HG03342 (cell line): ENCODE data around the gene CYTH4.

Source experiments
- ATAC-seq: cut with Tn5 transposase; IDR thresholded peaks from one replicate; pipeline ENCODE4 v1.9.1; 2021; ENCODE audit warnings: mild to moderate bottlenecking, moderate library complexity; ENCODE audit not compliant: unreplicated experiment

Gene CYTH4

GRCh38 chr22:37343348-37343747 lies 61.0 kb downstream of the CYTH4 start:
- no peak for ATAC-seq

GRCh38 chr22:37343863-37344734 lies 61.8 kb downstream of the CYTH4 start:
- ATAC-seq: no peak

- no peak for ATAC-seq
Measured at GRCh38 chr22:37344735-37345449, 62.6 kb downstream of the CYTH4 start.

GRCh38 chr22:37345863-37346504 lies 63.7 kb downstream of the CYTH4 start:
- ATAC-seq: no peak

- ATAC-seq: no peak
Measured at GRCh38 chr22:37346505-37346895, 64.2 kb downstream of the CYTH4 start.

- ATAC-seq: no peak
Measured at GRCh38 chr22:37349043-37349814, 66.9 kb downstream of the CYTH4 start.

- ATAC-seq: no peak
Measured at GRCh38 chr22:37351232-37351631, 68.9 kb downstream of the CYTH4 start.

GRCh38 chr22:37352481-37352880 lies 70.2 kb downstream of the CYTH4 start:
- ATAC-seq: no peak

GRCh38 chr22:37353839-37354238 lies 71.5 kb downstream of the CYTH4 start:
- ATAC-seq: no peak

GRCh38 chr22:37354261-37354660 lies 72.0 kb downstream of the CYTH4 start:
- ATAC-seq: no peak

GRCh38 chr22:37354670-37355069 lies 72.4 kb downstream of the CYTH4 start:
- ATAC-seq: no peak

- no peak for ATAC-seq
Measured at GRCh38 chr22:37355174-37355573, 72.9 kb downstream of the CYTH4 start.

- ATAC-seq: no peak
Measured at GRCh38 chr22:37356922-37357321, 74.6 kb downstream of the CYTH4 start.

- no peak for ATAC-seq
Measured at GRCh38 chr22:37357446-37358075, 75.3 kb downstream of the CYTH4 start.

GRCh38 chr22:37358386-37358785 lies 76.1 kb downstream of the CYTH4 start:
- no peak for ATAC-seq

- no peak for ATAC-seq
Measured at GRCh38 chr22:37358917-37359316, 76.6 kb downstream of the CYTH4 start.

GRCh38 chr22:37362621-37363020 lies 80.3 kb downstream of the CYTH4 start:
- ATAC-seq: no peak

GRCh38 chr22:37363261-37363992 lies 81.1 kb downstream of the CYTH4 start:
- ATAC-seq: no peak
